ENCODE results near the gene SREBF1. TPM values are rescaled to one million over a fixed set of nuclear protein-coding genes. Genes with fewer than 3 reads are reported as not detected.
A peak's percentile ranks its signal among the peaks of the same experiment; 100 is the strongest.

The SREBF1 gene
- total and polyA plus RNA-seq, 7 experiments from 2014 or later, result 22.4 to 281 (median 41.3) TPM

GRCh38 chr17:17852930-17853329 is 16.1 kb upstream of the SREBF1 start:
- peaks cover 0 to 17% (median 0%) of the 10 kb centered on the region in 5 donors for H3K36me3 Mint-ChIP-seq
- H3K4me1 ChIP-seq (ENCODE audit: control insufficient read depth in 2 of 2, insufficient read depth in 2 of 2, low read length in 2 of 2), result peaks cover 30 to 55% of the 10 kb centered on the region in 2 donors
- no peak overlapping the region for H3K4me3 ChIP-seq (ENCODE audit: low read length)
- ChIA-PET CTCF (no interaction called here), POLR2A (interaction anchor here (0.6 to 1.5 kb wide), 2 partner anchors 8 to 35 kb away, joined by 3 to 4 read pairs; no protein-coding TSS in a partner anchor)
- intact Hi-C loops (cut with micrococcal nuclease), result no loop called here
- H3K9me3 ChIP-seq (ENCODE audit: control insufficient read depth in 2 of 3, low read length in 3 of 3), result no peaks in the 10 kb centered on the region
- no peak for ATAC-seq
- no peaks in the 10 kb centered on the region for H3K27me3 Mint-ChIP-seq
- H3K4me1 Mint-ChIP-seq, result peaks cover 39 to 88% (median 74%) of the 10 kb centered on the region in 7 donors
- no peaks in the 10 kb centered on the region for H3K36me3 ChIP-seq (ENCODE audit: control insufficient read depth in 2 of 3, insufficient read depth in 3 of 3, low read length in 3 of 3)
- H3K9me3 Mint-ChIP-seq, result no peaks in the 10 kb centered on the region
- H3K4me3 Mint-ChIP-seq, result no peak overlapping the region
- DNase-seq, result no peak
- no peak overlapping the region for H3K27ac ChIP-seq (ENCODE audit: low read depth, low read length)
- no peaks in the 10 kb centered on the region for H3K27me3 ChIP-seq (ENCODE audit: control insufficient read depth in 2 of 2, insufficient read depth in 2 of 2, low read length in 2 of 2)
- H3K27ac Mint-ChIP-seq, result peak overlapping the region in 8 of 9 donors; percentile 36 to 98 (median 67)

- Mint-ChIP-seq H3K27ac (peak overlapping the region; percentile 95 to 98 (median 96)), H3K36me3 (peaks cover 0 to 17% (median 0%) of the 10 kb centered on the region in 5 donors), H3K4me1 (peaks cover 46 to 91% (median 81%) of the 10 kb centered on the region in 7 donors), H3K4me3 (peak overlapping the region; percentile 26 to 81 (median 71)), H3K9me3 (no peaks in the 10 kb centered on the region), H3K27me3 (no peaks in the 10 kb centered on the region)
- intact Hi-C loops (cut with micrococcal nuclease), result no loop called here
- no peak overlapping the region for H3K4me3 ChIP-seq (ENCODE audit: low read length)
- POLR2A ChIA-PET, result interaction anchor here (1.0 to 6.1 kb wide), 5 partner anchors 9 to 14 kb away, joined by 3 to 66 read pairs (median 4); partner anchors contain the start of gene SREBF1
- H3K27me3 ChIP-seq (ENCODE audit: control insufficient read depth in 2 of 2, insufficient read depth in 2 of 2, low read length in 2 of 2), result no peaks in the 10 kb centered on the region
- CTCF ChIA-PET, result interaction anchor here (0.6 to 1.4 kb wide), 7 partner anchors 10 to 176 kb away, joined by 3 to 4 read pairs (median 3); no protein-coding TSS in a partner anchor
- ATAC-seq (no peak), DNase-seq (peak in 2 of 9 donors; percentile 24 to 40)
- peaks cover 0 to 6% (median 0%) of the 10 kb centered on the region in 3 experiments for H3K36me3 ChIP-seq (ENCODE audit: control insufficient read depth in 2 of 3, insufficient read depth in 3 of 3, low read length in 3 of 3)
- H3K4me1 ChIP-seq (ENCODE audit: control insufficient read depth in 2 of 2, insufficient read depth in 2 of 2, low read length in 2 of 2), result peaks cover 35 to 69% of the 10 kb centered on the region in 2 donors
- peak overlapping the region; percentile 70 for H3K27ac ChIP-seq (ENCODE audit: low read depth, low read length)
- no peaks in the 10 kb centered on the region for H3K9me3 ChIP-seq (ENCODE audit: control insufficient read depth in 2 of 3, low read length in 3 of 3)
Measured at GRCh38 chr17:17851103-17852002, 14.6 kb upstream of the SREBF1 start.

GRCh38 chr17:17849845-17850373 is 13.1 kb upstream of the SREBF1 start:
- ChIA-PET CTCF (interaction anchor here (1.1 to 1.6 kb wide), 5 partner anchors 12 to 177 kb away, joined by 3 to 4 read pairs (median 4); no protein-coding TSS in a partner anchor), POLR2A (interaction anchor here (0.7 to 6.1 kb wide), 9 partner anchors 9 to 108 kb away, joined by 3 to 66 read pairs (median 4); partner anchors contain the start of gene SREBF1)
- Mint-ChIP-seq H3K27me3 (no peaks in the 10 kb centered on the region), H3K4me1 (peaks cover 45 to 82% (median 73%) of the 10 kb centered on the region in 7 donors), H3K27ac (peak overlapping the region; percentile 95 to 98 (median 96)), H3K9me3 (no peaks in the 10 kb centered on the region), H3K36me3 (peaks cover 0 to 17% (median 0%) of the 10 kb centered on the region in 5 donors), H3K4me3 (peak overlapping the region; percentile 70 to 81 (median 76))
- peak overlapping the region; percentile 70 for H3K27ac ChIP-seq (ENCODE audit: low read depth, low read length)
- peak; percentile 33 to 74 (median 69) for DNase-seq
- no peaks in the 10 kb centered on the region for H3K9me3 ChIP-seq (ENCODE audit: control insufficient read depth in 2 of 3, low read length in 3 of 3)
- peaks cover 35 to 61% of the 10 kb centered on the region in 2 donors for H3K4me1 ChIP-seq (ENCODE audit: control insufficient read depth in 2 of 2, insufficient read depth in 2 of 2, low read length in 2 of 2)
- peaks cover 0 to 13% (median 0%) of the 10 kb centered on the region in 3 experiments for H3K36me3 ChIP-seq (ENCODE audit: control insufficient read depth in 2 of 3, insufficient read depth in 3 of 3, low read length in 3 of 3)
- H3K4me3 ChIP-seq (ENCODE audit: low read length), result peak overlapping the region; percentile 17
- ATAC-seq, result peak; percentile 78
- intact Hi-C loops (cut with micrococcal nuclease), result loop anchor here (1.0 to 2.0 kb wide), 5 partner anchors 10 to 57 kb away; partner anchors contain the start of gene SREBF1 (in 2 of the 2)
- H3K27me3 ChIP-seq (ENCODE audit: control insufficient read depth in 2 of 2, insufficient read depth in 2 of 2, low read length in 2 of 2), result no peaks in the 10 kb centered on the region

- H3K36me3 ChIP-seq (ENCODE audit: control insufficient read depth in 2 of 3, insufficient read depth in 3 of 3, low read length in 3 of 3), result peaks cover 0 to 13% (median 0%) of the 10 kb centered on the region in 3 experiments
- Mint-ChIP-seq H3K27ac (peak overlapping the region; percentile 95 to 98 (median 96)), H3K4me3 (peak overlapping the region; percentile 72 to 81 (median 76)), H3K36me3 (peaks cover 0 to 17% (median 0%) of the 10 kb centered on the region in 5 donors), H3K27me3 (no peaks in the 10 kb centered on the region), H3K4me1 (peaks cover 45 to 77% (median 68%) of the 10 kb centered on the region in 7 donors), H3K9me3 (no peaks in the 10 kb centered on the region)
- peak; percentile 93 for ATAC-seq
- H3K4me3 ChIP-seq (ENCODE audit: low read length), result peak overlapping the region; percentile 17
- DNase-seq, result peak; percentile 48 to 89 (median 82)
- no peaks in the 10 kb centered on the region for H3K27me3 ChIP-seq (ENCODE audit: control insufficient read depth in 2 of 2, insufficient read depth in 2 of 2, low read length in 2 of 2)
- ChIA-PET POLR2A (interaction anchor here (0.7 to 6.1 kb wide), 12 partner anchors 8 to 169 kb away, joined by 3 to 66 read pairs (median 4); partner anchors contain the start of genes RAI1 and SREBF1), CTCF (interaction anchor here (1.1 to 2.1 kb wide), 6 partner anchors 12 to 178 kb away, joined by 3 to 7 read pairs (median 4); no protein-coding TSS in a partner anchor)
- H3K27ac ChIP-seq (ENCODE audit: low read depth, low read length), result peak overlapping the region; percentile 70
- no peaks in the 10 kb centered on the region for H3K9me3 ChIP-seq (ENCODE audit: control insufficient read depth in 2 of 3, low read length in 3 of 3)
- intact Hi-C loops (cut with micrococcal nuclease), result loop anchor here (1.0 to 2.0 kb wide), 5 partner anchors 9 to 56 kb away; partner anchors contain the start of gene SREBF1 (in 2 of the 2)
- H3K4me1 ChIP-seq (ENCODE audit: control insufficient read depth in 2 of 2, insufficient read depth in 2 of 2, low read length in 2 of 2), result peaks cover 35 to 59% of the 10 kb centered on the region in 2 donors
Measured at GRCh38 chr17:17849147-17849820, 12.5 kb upstream of the SREBF1 start.

- ATAC-seq (no peak), DNase-seq (no peak)
- peaks cover 35 to 59% of the 10 kb centered on the region in 2 donors for H3K4me1 ChIP-seq (ENCODE audit: control insufficient read depth in 2 of 2, insufficient read depth in 2 of 2, low read length in 2 of 2)
- H3K9me3 Mint-ChIP-seq, result no peaks in the 10 kb centered on the region
- peak overlapping the region; percentile 70 for H3K27ac ChIP-seq (ENCODE audit: low read depth, low read length)
- H3K36me3 Mint-ChIP-seq, result peaks cover 0 to 14% (median 0%) of the 10 kb centered on the region in 5 donors
- H3K4me3 ChIP-seq (ENCODE audit: low read length), result peak overlapping the region; percentile 5
- H3K9me3 ChIP-seq (ENCODE audit: control insufficient read depth in 2 of 3, low read length in 3 of 3), result no peaks in the 10 kb centered on the region
- H3K4me3 Mint-ChIP-seq, result peak overlapping the region; percentile 72 to 81 (median 76)
- H3K27ac Mint-ChIP-seq, result peak overlapping the region; percentile 95 to 98 (median 96)
- ChIA-PET CTCF (interaction anchor here (0.9 to 2.1 kb wide), 4 partner anchors 10 to 47 kb away, joined by 3 to 7 read pairs (median 4); no protein-coding TSS in a partner anchor), POLR2A (interaction anchor here (0.9 to 6.1 kb wide), 8 partner anchors 8 to 168 kb away, joined by 3 to 66 read pairs (median 4); partner anchors contain the start of genes RAI1 and SREBF1)
- no peaks in the 10 kb centered on the region for H3K27me3 Mint-ChIP-seq
- peaks cover 45 to 70% (median 63%) of the 10 kb centered on the region in 7 donors for H3K4me1 Mint-ChIP-seq
- intact Hi-C loops (cut with micrococcal nuclease), result loop anchor here (1.0 to 2.0 kb wide), 5 partner anchors 8 to 56 kb away; partner anchors contain the start of gene SREBF1 (in 2 of the 2)
- no peaks in the 10 kb centered on the region for H3K27me3 ChIP-seq (ENCODE audit: control insufficient read depth in 2 of 2, insufficient read depth in 2 of 2, low read length in 2 of 2)
- H3K36me3 ChIP-seq (ENCODE audit: control insufficient read depth in 2 of 3, insufficient read depth in 3 of 3, low read length in 3 of 3), result peaks cover 0 to 13% (median 0%) of the 10 kb centered on the region in 3 experiments
Measured at GRCh38 chr17:17848311-17849082, 11.7 kb upstream of the SREBF1 start.

All from naive thymus-derived CD4-positive, alpha-beta T cell (primary cell).